ENCODE results near the gene CPEB3. TPM values are rescaled to one million over a fixed set of nuclear protein-coding genes. Genes with fewer than 3 reads are reported as not detected.
"Not testable (repeated sequence)": the region's sequence is repeated elsewhere in the genome, so short reads cannot be mapped to it uniquely, and the experiment has no call there.

CPEB3 gene
- total and polyA plus RNA-seq, 5 experiments from 2014 or later = 0.92 to 2.9 (median 1.4) TPM

DNA sequence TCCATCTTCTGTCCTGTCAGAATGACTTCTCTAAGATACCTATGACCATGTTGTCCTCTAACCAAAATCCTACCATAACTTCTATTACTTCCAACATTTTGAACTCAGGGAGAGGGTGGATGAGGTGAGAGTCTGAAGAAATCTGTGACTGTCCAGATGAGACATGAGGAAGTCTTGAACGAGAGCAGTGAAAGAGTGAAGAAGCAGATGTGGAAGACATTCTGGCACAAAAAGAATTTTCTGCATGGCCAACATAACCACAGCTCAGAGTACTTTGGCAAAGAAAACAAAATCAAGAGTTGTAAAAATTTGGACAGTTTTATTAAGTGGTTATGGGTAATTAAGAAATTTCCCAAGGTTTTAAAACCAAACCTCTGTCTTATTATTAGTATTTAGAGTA is 141.6 kb downstream of the CPEB3 start:
- Mint-ChIP-seq H3K36me3 (no peaks in the 10 kb centered on the region), H3K27me3 (no peaks in the 10 kb centered on the region), H3K4me1 (peaks cover 5 to 16% (median 9%) of the 10 kb centered on the region in 4 donors), H3K27ac (no peak overlapping the region), H3K4me3 (no peak overlapping the region), H3K9me3 (no peaks in the 10 kb centered on the region)
- POLR2A ChIA-PET = no interaction called here
- ATAC-seq (no peak), DNase-seq (no peak)

DNA sequence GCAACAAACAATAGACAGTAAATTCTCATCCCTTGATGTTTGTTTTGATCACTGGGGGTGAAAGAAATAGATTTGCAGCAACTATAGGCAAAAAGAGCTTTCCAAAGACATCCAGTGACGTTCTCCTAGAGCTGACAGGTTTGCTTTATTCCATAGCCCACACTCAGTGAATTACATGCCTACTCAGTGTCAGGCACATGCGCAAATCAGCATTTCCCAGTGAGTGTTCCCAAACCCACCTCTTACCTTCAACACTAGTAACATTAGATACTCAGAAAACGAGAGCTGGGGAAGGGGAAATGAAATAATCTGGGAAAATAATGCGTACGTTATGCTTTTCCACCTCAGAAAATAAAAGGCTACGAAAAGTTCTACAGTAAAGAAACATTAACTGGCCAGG is 144.1 kb downstream of the CPEB3 start:
- ATAC-seq = no peak
- H3K9me3 Mint-ChIP-seq = no peaks in the 10 kb centered on the region
- POLR2A ChIA-PET = no interaction called here
- no peak overlapping the region for H3K27ac Mint-ChIP-seq
- DNase-seq = no peak
- H3K4me3 Mint-ChIP-seq = no peak overlapping the region
- no peaks in the 10 kb centered on the region for H3K27me3 Mint-ChIP-seq
- peaks cover 5 to 29% (median 7%) of the 10 kb centered on the region in 4 donors for H3K4me1 Mint-ChIP-seq
- H3K36me3 Mint-ChIP-seq = peaks cover 0 to 5% (median 0%) of the 10 kb centered on the region in 3 donors

DNA sequence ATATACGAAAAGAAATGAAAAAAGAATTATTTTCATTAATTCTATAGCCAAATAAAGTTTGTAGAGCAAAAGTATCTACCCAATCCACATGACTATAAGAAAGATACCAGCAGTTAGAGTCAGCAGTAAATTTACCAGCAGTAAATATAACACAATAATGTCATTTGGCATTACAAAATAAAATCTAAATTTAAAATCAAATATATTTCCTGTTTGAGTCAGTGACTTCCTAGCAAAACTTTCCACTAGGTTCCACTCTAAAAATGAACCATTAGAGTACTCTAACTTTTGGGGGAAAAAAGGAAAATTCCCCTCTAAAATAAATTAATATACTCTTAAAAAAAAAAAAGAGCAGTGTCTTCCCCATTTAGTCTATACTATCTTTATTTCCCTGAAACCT is 144.8 kb downstream of the CPEB3 start:
- H3K36me3 Mint-ChIP-seq = peaks cover 0 to 5% (median 0%) of the 10 kb centered on the region in 3 donors
- no peaks in the 10 kb centered on the region for H3K27me3 Mint-ChIP-seq
- no peak overlapping the region for H3K27ac Mint-ChIP-seq
- POLR2A ChIA-PET = no interaction called here
- ATAC-seq (no peak), DNase-seq (no peak)
- H3K4me1 Mint-ChIP-seq = peaks cover 5 to 29% (median 6%) of the 10 kb centered on the region in 4 donors
- no peak overlapping the region for H3K4me3 Mint-ChIP-seq
- no peaks in the 10 kb centered on the region for H3K9me3 Mint-ChIP-seq

DNA sequence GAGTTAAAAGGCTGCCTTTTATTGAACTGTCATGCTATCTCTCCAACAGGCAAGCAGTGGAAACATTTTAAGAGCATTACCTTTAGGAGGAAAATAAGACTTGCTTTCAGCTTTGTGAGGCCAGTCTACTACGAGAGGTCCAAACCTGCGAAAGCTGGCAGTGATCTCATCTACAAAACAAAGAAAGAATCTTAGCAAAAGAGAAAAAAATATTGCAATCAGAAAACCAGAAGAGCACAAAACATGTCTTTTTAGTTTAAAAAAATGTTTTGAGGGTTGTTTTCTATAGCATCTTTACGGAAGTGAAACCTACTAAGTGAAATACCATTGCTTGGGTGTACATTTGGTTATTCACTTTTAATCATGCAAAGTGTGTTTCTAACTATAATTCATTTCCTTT is 147.9 kb downstream of the CPEB3 start:
- H3K4me1 Mint-ChIP-seq = peaks cover 2 to 32% (median 4%) of the 10 kb centered on the region in 4 donors
- DNase-seq = no peak
- H3K4me3 Mint-ChIP-seq = peak overlapping the region in 1 of 10 donors; percentile 0
- ATAC-seq = no peak
- H3K27me3 Mint-ChIP-seq = no peaks in the 10 kb centered on the region
- H3K36me3 Mint-ChIP-seq = peaks cover 9 to 23% (median 15%) of the 10 kb centered on the region in 3 donors
- POLR2A ChIA-PET = no interaction called here
- H3K9me3 Mint-ChIP-seq = peaks cover 0 to 8% (median 2%) of the 10 kb centered on the region in 9 donors
- H3K27ac Mint-ChIP-seq = peak overlapping the region in 1 of 10 donors; percentile 7

DNA sequence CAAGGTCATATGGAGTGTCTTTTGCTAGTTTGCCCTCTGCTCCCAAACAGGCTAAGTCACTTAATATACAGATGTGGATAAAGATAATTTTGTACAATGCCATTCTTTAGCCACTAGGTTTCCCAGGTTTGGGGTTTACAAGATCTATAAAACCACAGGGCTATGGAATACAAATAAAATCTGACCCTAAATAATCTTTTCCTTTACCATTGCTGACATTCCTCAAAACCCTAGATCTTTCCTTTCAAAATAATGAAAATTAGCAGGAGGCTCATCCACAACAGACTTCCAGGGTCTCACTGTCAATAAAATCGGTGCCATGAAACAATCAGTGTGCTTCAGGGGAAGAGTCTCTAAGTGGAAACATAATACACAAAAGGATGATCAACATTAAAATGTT is 148.4 kb downstream of the CPEB3 start:
- Mint-ChIP-seq H3K9me3 (peaks cover 0 to 8% (median 2%) of the 10 kb centered on the region in 9 donors), H3K27me3 (no peaks in the 10 kb centered on the region), H3K27ac (peak overlapping the region in 2 of 10 donors; percentile 1 to 7), H3K4me3 (peak overlapping the region in 1 of 10 donors; percentile 28), H3K4me1 (peaks cover 0 to 31% (median 2%) of the 10 kb centered on the region in 4 donors), H3K36me3 (peaks cover 10 to 27% (median 19%) of the 10 kb centered on the region in 3 donors)
- DNase-seq (no peak), ATAC-seq (no peak)
- POLR2A ChIA-PET = no interaction called here

DNA sequence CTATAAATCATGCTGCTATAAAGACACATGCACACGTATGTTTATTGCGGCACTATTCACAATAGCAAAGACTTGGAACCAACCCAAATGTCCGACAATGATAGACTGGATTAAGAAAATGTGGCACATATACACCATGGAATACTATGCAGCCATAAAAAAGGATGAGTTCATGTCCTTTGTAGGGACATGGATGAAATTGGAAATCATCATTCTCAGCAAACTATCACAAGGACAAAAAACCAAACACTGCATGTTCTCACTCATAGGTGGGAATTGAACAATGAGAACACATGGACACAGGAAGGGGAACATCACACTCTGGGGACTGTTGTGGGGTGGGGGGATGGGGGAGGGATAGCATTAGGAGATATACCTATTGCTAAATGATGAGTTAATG is 149.7 kb downstream of the CPEB3 start:
- ATAC-seq, H3K9me3 Mint-ChIP-seq, DNase-seq, H3K27me3 Mint-ChIP-seq, POLR2A ChIA-PET, H3K27ac Mint-ChIP-seq, H3K4me3 Mint-ChIP-seq: not testable (repeated sequence)
- Mint-ChIP-seq H3K36me3 (peaks cover 10 to 36% (median 31%) of the 10 kb centered on the region in 3 donors), H3K4me1 (peaks cover 0 to 25% (median under 1%) of the 10 kb centered on the region in 4 donors)

- Mint-ChIP-seq H3K4me1 (peaks cover 0 to 12% (median 0%) of the 10 kb centered on the region in 4 donors), H3K36me3 (peaks cover 19 to 41% (median 40%) of the 10 kb centered on the region in 3 donors), H3K9me3 (peaks cover 0 to 16% (median 0%) of the 10 kb centered on the region in 9 donors)
- H3K27me3 Mint-ChIP-seq, DNase-seq, H3K4me3 Mint-ChIP-seq, ATAC-seq, H3K27ac Mint-ChIP-seq, POLR2A ChIA-PET: not testable (repeated sequence)
Measured at GRCh38 chr10:92134049-92134448, 156.8 kb downstream of the CPEB3 start.

DNA sequence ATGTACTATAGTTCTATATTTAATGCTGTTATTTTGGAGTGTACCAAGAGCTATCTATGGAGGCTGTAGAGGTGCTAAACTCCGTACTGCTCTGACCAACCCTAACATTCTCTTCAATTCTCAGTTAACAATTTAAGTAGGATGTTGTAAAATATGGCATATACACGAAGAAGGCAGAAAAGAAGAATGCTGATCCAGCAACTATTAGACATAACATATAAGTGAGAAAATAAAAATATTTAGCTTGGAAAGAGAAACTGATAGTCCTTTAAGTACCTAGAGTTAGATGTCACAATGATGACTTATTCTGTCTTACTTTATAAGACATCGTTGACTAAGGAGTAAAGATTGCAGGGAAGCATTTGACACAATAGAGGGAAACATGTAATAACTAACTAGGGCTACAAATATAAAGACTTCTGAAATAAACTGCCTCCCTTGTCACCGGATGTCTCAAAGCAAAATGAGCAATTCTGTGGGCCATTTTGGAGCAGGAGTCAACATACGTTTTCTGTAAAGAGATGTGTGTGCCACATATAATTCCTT is 159.5 kb downstream of the CPEB3 start:
- no peak for DNase-seq
- peaks cover 0 to 9% (median 0%) of the 10 kb centered on the region in 4 donors for H3K4me1 Mint-ChIP-seq
- H3K4me3 Mint-ChIP-seq = no peak overlapping the region
- no peak overlapping the region for H3K27ac Mint-ChIP-seq
- no peak for ATAC-seq
- H3K36me3 Mint-ChIP-seq = peaks cover 16 to 27% (median 19%) of the 10 kb centered on the region in 3 donors
- H3K9me3 Mint-ChIP-seq = peaks cover 0 to 18% (median 0%) of the 10 kb centered on the region in 9 donors
- H3K27me3 Mint-ChIP-seq = no peaks in the 10 kb centered on the region
- POLR2A ChIA-PET = no interaction called here

GRCh38 chr10:92130622-92131274 is 160.1 kb downstream of the CPEB3 start:
- DNase-seq = no peak
- peaks cover 0 to 13% (median 0%) of the 10 kb centered on the region in 4 donors for H3K4me1 Mint-ChIP-seq
- H3K27me3 Mint-ChIP-seq = no peaks in the 10 kb centered on the region
- H3K4me3 Mint-ChIP-seq = no peak overlapping the region
- H3K36me3 Mint-ChIP-seq = peaks cover 16 to 21% (median 16%) of the 10 kb centered on the region in 3 donors
- H3K27ac Mint-ChIP-seq = no peak overlapping the region
- ATAC-seq = no peak
- POLR2A ChIA-PET = no interaction called here
- H3K9me3 Mint-ChIP-seq = peaks cover 0 to 18% (median 0%) of the 10 kb centered on the region in 9 donors

GRCh38 chr10:92126100-92126650 is 164.7 kb downstream of the CPEB3 start:
- H3K36me3 Mint-ChIP-seq = peaks cover 0 to 12% (median 8%) of the 10 kb centered on the region in 3 donors
- POLR2A ChIA-PET = no interaction called here

GRCh38 chr10:92125144-92125543 is 165.7 kb downstream of the CPEB3 start:
- ATAC-seq (no peak), DNase-seq (no peak)
- peaks cover 0 to 10% (median 0%) of the 10 kb centered on the region in 9 donors for H3K9me3 Mint-ChIP-seq
- no peak overlapping the region for H3K4me3 Mint-ChIP-seq
- H3K27me3 Mint-ChIP-seq = no peaks in the 10 kb centered on the region
- POLR2A ChIA-PET = no interaction called here
- no peak overlapping the region for H3K27ac Mint-ChIP-seq
- peaks cover 0 to 5% (median 2%) of the 10 kb centered on the region in 4 donors for H3K4me1 Mint-ChIP-seq
- H3K36me3 Mint-ChIP-seq = peaks cover 0 to 9% (median 8%) of the 10 kb centered on the region in 3 donors

More at GRCh38 chr10:92126100-92126650, 164.7 kb downstream of the CPEB3 start:
- DNase-seq = no peak
- Mint-ChIP-seq H3K9me3 (peaks cover 0 to 12% (median 0%) of the 10 kb centered on the region in 9 donors), H3K27ac (no peak overlapping the region), H3K27me3 (no peaks in the 10 kb centered on the region), H3K4me3 (no peak overlapping the region), H3K4me1 (peaks cover 0 to 5% (median 2%) of the 10 kb centered on the region in 4 donors)
- no peak for ATAC-seq

DNA sequence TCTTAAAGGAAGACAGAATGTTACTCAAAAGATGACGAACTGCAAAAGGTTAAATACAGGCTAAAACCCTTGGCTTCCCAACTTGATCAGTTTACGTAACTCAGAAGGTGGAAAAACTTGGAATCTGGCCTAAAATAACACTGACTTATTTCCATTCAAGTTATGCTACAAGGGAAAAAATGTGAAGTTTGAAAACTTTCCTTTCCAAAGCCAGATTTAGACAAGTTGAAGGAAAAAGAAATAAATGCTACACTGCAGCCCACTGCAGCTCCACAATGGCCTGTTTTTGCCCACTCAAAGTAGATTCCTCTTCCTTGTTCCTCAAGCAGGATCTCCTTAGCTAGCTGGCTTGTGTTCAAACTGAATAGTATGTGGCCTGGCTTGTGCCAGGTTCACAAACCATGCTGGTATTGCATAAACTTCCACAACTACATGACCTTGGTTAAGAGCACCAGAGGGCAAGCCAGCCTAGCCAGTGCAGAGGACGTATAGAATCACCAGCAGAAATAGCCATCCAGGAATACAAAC is 166.2 kb downstream of the CPEB3 start:
- H3K27ac Mint-ChIP-seq = peak overlapping the region in 1 of 10 donors; percentile 27
- POLR2A ChIA-PET = no interaction called here
- ATAC-seq (no peak), DNase-seq (no peak)
- H3K27me3 Mint-ChIP-seq = no peaks in the 10 kb centered on the region
- peaks cover 0 to 5% (median 2%) of the 10 kb centered on the region in 4 donors for H3K4me1 Mint-ChIP-seq
- H3K36me3 Mint-ChIP-seq = peaks cover 0 to 8% (median 7%) of the 10 kb centered on the region in 3 donors
- H3K4me3 Mint-ChIP-seq = no peak overlapping the region
- H3K9me3 Mint-ChIP-seq = peaks cover 0 to 7% (median 0%) of the 10 kb centered on the region in 9 donors

- H3K4me3 Mint-ChIP-seq = no peak overlapping the region
- H3K9me3 Mint-ChIP-seq = peaks cover 0 to 3% (median 0%) of the 10 kb centered on the region in 9 donors
- H3K27ac Mint-ChIP-seq = no peak overlapping the region
- POLR2A ChIA-PET = no interaction called here
- DNase-seq (no peak), ATAC-seq (no peak)
- no peaks in the 10 kb centered on the region for H3K27me3 Mint-ChIP-seq
- H3K4me1 Mint-ChIP-seq = peaks cover 0 to 5% (median 2%) of the 10 kb centered on the region in 4 donors
- H3K36me3 Mint-ChIP-seq = peaks cover 2 to 10% (median 5%) of the 10 kb centered on the region in 3 donors
Measured at GRCh38 chr10:92124020-92124419, 166.9 kb downstream of the CPEB3 start.

All from naive thymus-derived CD8-positive, alpha-beta T cell (primary cell).